Right atrium auricular region (tissue), 2 donors: ENCODE results near the gene TTC7B. TPM values are rescaled to one million over a fixed set of nuclear protein-coding genes. Genes with fewer than 3 reads are reported as not detected.

ENCODE experiments used
- DNase-seq: peaks from one replicate; pipeline ENCODE4 v3.0.0-alpha.2; 2019; ENCODE audit warnings: low spot score
- H3K27ac ChIP-seq, 2 donors: fragments of 200-600 bp; sonication (generic); 1 replicate in 1 of 2; 2 replicates in 1 of 2; pipeline ENCODE4 v1.5.1; 2016 to 2019
- H3K27me3 ChIP-seq, 2 donors: fragments of 200-600 bp; sonication (generic); one replicate each; pipeline versions ENCODE4 v1.5.1 to v1.6.0; 2017 to 2019
- H3K36me3 ChIP-seq: fragments of 200-600 bp; sonication (generic); one replicate; pipeline ENCODE4 v1.5.1; 2016
- H3K4me1 ChIP-seq, 2 donors: fragments of 200-600 bp; sonication (generic); one replicate each; pipeline versions ENCODE4 v1.5.1 to v1.6.0; 2017 to 2019
- H3K4me3 ChIP-seq, 2 donors: fragments of 200-600 bp; sonication (generic); 1 replicate in 1 of 2; 2 replicates in 1 of 2; pipeline ENCODE4 v1.5.1; 2017 to 2019; ENCODE audit warnings: mild to moderate bottlenecking in 1 of 2, moderate library complexity in 1 of 2
- H3K9me3 ChIP-seq, 2 donors: fragments of 200-600 bp; sonication (generic); one replicate each; pipeline ENCODE4 v1.5.1; 2019
- total RNA-seq, 2 donors: library from RNA; depleted of rRNA; stranded (reverse); fragments of >200 nt; gene quantifications; one replicate each; pipeline ENCODE4 v1.1.0, GENCODE V29; 2016
- TF ChIP-seq, protein P1 (sequence below), 2 donors: fragments of 200-600 bp; sonication (generic); IDR thresholded peaks; one replicate each; pipeline ENCODE4 v1.5.1; 2019; ENCODE audit warnings: antibody characterized with exemption in 2 of 2

The TTC7B gene
- total RNA-seq, 2 donors from 2014 or later: 45.5 to 57.3 TPM

DNA sequence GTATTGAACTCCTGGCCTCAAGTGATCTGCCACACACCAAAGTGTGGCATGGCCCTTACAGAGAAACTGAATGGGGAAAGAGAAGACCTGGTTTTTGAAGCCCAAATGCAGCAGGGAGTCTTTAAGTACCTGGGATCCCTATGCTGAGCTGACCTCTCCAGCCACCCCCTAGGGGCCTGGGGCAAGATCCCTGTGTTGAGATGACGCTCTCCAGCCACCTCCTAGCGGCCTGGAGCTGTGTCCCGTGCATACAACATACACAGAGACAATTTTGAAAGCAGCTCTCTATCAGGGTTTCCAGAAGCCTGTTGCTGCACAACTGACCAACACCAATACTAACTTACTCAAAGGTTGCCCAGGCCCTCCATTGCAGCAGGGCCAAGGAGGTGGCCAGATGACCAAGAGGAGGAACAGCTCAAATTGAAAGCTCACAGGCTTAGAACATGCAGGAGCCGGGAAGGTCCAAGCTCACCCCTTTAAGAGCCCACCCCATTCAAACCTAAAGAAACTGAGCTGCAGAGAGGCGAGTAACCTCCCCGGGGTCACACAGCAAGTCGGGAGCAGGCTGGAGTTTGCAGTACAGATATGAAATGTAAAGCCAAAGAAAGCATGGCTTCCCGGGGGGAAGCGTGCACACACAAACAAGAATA is 31.5 kb downstream of the TTC7B start:
- Histone ChIP-seq H3K27ac (no peak overlapping the region), H3K4me1 (no peaks in the 10 kb centered on the region), H3K27me3 (no peaks in the 10 kb centered on the region), H3K4me3 (no peak overlapping the region), H3K9me3 (no peaks in the 10 kb centered on the region), H3K36me3 (peaks cover 12% of the 10 kb centered on the region)
- no peak for DNase-seq
- TF ChIP-seq, protein P1, sequence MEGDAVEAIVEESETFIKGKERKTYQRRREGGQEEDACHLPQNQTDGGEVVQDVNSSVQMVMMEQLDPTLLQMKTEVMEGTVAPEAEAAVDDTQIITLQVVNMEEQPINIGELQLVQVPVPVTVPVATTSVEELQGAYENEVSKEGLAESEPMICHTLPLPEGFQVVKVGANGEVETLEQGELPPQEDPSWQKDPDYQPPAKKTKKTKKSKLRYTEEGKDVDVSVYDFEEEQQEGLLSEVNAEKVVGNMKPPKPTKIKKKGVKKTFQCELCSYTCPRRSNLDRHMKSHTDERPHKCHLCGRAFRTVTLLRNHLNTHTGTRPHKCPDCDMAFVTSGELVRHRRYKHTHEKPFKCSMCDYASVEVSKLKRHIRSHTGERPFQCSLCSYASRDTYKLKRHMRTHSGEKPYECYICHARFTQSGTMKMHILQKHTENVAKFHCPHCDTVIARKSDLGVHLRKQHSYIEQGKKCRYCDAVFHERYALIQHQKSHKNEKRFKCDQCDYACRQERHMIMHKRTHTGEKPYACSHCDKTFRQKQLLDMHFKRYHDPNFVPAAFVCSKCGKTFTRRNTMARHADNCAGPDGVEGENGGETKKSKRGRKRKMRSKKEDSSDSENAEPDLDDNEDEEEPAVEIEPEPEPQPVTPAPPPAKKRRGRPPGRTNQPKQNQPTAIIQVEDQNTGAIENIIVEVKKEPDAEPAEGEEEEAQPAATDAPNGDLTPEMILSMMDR (IDR thresholded peaks at IDR 0.05): no peak

DNA sequence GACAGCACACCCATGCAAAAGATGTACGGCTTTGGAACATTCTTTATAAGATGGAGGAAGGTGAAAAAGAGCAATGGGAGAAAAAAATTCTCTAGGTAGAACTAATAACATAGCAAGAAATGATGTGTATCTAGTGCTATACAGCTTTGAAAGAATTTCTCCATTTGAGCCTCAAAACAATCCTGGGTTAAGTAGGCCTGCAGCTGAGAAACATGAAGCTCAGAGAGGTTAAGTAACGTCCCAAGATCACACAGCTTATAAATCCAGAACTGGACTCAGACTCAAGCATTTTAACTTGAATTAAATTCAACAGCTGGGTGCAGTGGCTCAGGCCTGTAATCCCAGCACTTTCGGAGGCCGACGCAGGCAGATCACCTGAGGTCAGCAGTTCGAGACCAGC is 32.9 kb downstream of the TTC7B start:
- no peaks in the 10 kb centered on the region for H3K27me3 ChIP-seq
- TF ChIP-seq, protein P1 (IDR thresholded peaks at IDR 0.05): no peak
- no peaks in the 10 kb centered on the region for H3K9me3 ChIP-seq
- no peak for DNase-seq
- H3K27ac ChIP-seq: no peak overlapping the region
- H3K36me3 ChIP-seq: peaks cover 15% of the 10 kb centered on the region
- no peaks in the 10 kb centered on the region for H3K4me1 ChIP-seq
- H3K4me3 ChIP-seq: no peak overlapping the region

DNA sequence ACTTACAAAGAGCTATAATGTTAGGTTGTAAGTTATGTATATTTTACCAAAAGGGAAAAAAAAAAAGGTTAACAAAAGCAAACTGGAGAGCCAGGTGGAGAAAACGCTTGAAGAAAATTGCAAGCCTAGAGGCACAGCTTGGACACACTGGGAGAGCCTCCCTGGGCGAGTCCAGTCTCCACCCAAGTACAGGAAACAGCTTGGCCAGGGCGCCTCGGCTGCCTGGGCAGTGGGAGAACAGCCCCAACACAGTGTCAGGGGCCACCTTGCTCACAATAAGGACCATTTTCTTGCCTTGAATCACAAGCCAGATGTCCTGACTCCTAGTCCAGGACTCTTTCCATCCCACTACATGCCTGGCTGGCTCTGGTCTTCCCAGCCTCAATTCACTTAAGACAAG is 33.3 kb downstream of the TTC7B start:
- no peak for DNase-seq
- no peaks in the 10 kb centered on the region for H3K4me1 ChIP-seq
- no peaks in the 10 kb centered on the region for H3K9me3 ChIP-seq
- H3K27me3 ChIP-seq: no peaks in the 10 kb centered on the region
- peaks cover 20% of the 10 kb centered on the region for H3K36me3 ChIP-seq
- TF ChIP-seq, protein P1 (IDR thresholded peaks at IDR 0.05): no peak
- H3K27ac ChIP-seq: no peak overlapping the region
- no peak overlapping the region for H3K4me3 ChIP-seq

DNA sequence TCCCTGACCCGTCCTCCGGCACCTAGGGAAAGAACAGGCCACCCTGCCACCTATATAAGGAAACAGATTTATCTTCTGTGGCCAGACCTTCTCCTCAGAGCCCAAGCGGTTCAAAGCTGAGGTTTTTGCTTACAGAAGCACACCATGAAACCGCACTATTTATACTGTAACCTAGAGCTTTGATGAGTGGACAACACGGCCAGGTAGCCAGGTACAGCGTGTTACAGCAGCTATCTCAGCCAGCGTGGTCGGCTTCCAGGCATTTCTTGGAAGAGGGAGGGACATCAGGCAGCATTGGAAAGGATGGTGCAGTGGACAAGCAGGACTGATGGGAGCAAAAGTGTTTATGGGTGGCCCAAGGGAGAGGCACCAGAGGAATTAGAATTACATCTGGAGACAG is 34.4 kb downstream of the TTC7B start:
- no peak overlapping the region for H3K4me3 ChIP-seq

DNA sequence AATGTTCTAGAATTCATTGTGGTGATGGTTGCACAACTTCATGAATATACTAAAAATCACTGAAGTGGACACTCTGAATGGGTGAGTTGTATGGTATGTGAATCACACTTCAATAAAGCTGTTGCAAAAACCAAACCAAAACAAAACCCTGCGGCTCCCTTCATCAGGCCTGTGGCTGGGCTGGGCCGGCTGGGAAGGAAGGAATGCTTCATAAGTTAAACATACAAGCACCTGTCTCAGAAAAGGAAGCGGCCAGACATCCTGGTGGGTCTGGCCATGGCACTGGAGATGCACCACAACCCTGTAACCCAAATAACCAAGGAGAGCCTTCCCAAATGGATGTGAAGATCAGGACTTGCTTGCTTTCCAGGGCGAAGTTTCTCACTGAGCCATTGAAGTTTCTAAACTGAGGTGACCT is 34.9 kb downstream of the TTC7B start:
- TF ChIP-seq, protein P1 (IDR thresholded peaks at IDR 0.05): no peak
- Histone ChIP-seq H3K27me3 (no peaks in the 10 kb centered on the region), H3K36me3 (peaks cover 23% of the 10 kb centered on the region), H3K9me3 (no peaks in the 10 kb centered on the region), H3K27ac (no peak overlapping the region), H3K4me3 (no peak overlapping the region), H3K4me1 (no peaks in the 10 kb centered on the region)
- no peak for DNase-seq

More for the DNA sequence above, 34.4 kb downstream of the TTC7B start:
- TF ChIP-seq, protein P1 (IDR thresholded peaks at IDR 0.05): no peak
- Histone ChIP-seq H3K36me3 (peaks cover 23% of the 10 kb centered on the region), H3K9me3 (no peaks in the 10 kb centered on the region), H3K4me1 (no peaks in the 10 kb centered on the region), H3K27ac (no peak overlapping the region), H3K27me3 (no peaks in the 10 kb centered on the region)
- no peak for DNase-seq

DNA sequence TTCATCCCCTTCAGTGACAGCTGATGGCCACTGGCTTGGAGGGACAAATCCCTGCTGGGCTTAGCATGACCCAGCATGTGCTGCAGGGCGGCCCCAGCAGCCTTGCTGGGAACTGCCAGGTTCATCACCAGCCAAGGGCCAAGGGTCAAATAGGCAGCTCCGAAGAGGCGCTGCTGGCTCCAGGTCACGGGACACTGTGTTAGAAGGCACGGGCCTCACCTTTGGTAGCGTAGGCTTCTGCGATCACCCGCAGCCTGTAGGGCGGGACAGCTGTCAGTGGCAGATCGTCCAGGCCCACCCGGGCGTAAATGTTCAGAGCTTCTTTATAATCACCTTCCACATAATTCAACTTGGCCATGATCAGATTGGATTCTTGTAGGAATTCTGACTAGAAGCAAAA is 35.7 kb downstream of the TTC7B start:
- Histone ChIP-seq H3K4me3 (no peak overlapping the region), H3K27ac (no peak overlapping the region), H3K27me3 (no peaks in the 10 kb centered on the region), H3K9me3 (no peaks in the 10 kb centered on the region), H3K36me3 (peaks cover 23% of the 10 kb centered on the region), H3K4me1 (no peaks in the 10 kb centered on the region)
- no peak for DNase-seq
- TF ChIP-seq, protein P1 (IDR thresholded peaks at IDR 0.05): no peak
